Measurements from ENCODE around the gene FOXP1. TPM values are rescaled to one million over a fixed set of nuclear protein-coding genes. Genes with fewer than 3 reads are reported as not detected.

The FOXP1 gene
- polyA plus RNA-seq, 1 donor from 2014 or later, result 5.6 TPM

- Histone ChIP-seq H3K27me3 (ENCODE audit: insufficient read depth, low read depth, low read length) (no peaks in the 10 kb centered on the region), H3K36me3 (ENCODE audit: insufficient read depth, low read length) (no peaks in the 10 kb centered on the region), H3F3A (ENCODE audit: insufficient read depth, low read length, poor library complexity, severe bottlenecking) (no peaks in the 10 kb centered on the region), H2AFZ (ENCODE audit: low read depth, low read length) (no peak overlapping the region), H3K4me3 (ENCODE audit: low read length) (no peak overlapping the region), H3K9me2 (ENCODE audit: insufficient read depth, low read length) (no peaks in the 10 kb centered on the region), H4K20me1 (ENCODE audit: insufficient read depth) (no peaks in the 10 kb centered on the region), H3K27ac (ENCODE audit: low read length) (no peak overlapping the region), H3K9ac (ENCODE audit: low read length) (no peak overlapping the region), H3K79me2 (replicated peaks; ENCODE audit: insufficient read depth, low read length) (no peaks in the 10 kb centered on the region), H3K9me3 (ENCODE audit: low read length) (no peaks in the 10 kb centered on the region), H3K4me2 (ENCODE audit: low read length) (no peak overlapping the region)
- no peak for TF ChIP-seq TAF1 (IDR thresholded peaks at IDR 0.05; ENCODE audit: low read depth)
- no peak for TF ChIP-seq POLR2AphosphoS5 (IDR thresholded peaks at IDR 0.05)
- no peak for TF ChIP-seq SMC3 (conservative IDR thresholded peaks at IDR 0.05; ENCODE audit: poor library complexity)
- TF ChIP-seq, protein P1, sequence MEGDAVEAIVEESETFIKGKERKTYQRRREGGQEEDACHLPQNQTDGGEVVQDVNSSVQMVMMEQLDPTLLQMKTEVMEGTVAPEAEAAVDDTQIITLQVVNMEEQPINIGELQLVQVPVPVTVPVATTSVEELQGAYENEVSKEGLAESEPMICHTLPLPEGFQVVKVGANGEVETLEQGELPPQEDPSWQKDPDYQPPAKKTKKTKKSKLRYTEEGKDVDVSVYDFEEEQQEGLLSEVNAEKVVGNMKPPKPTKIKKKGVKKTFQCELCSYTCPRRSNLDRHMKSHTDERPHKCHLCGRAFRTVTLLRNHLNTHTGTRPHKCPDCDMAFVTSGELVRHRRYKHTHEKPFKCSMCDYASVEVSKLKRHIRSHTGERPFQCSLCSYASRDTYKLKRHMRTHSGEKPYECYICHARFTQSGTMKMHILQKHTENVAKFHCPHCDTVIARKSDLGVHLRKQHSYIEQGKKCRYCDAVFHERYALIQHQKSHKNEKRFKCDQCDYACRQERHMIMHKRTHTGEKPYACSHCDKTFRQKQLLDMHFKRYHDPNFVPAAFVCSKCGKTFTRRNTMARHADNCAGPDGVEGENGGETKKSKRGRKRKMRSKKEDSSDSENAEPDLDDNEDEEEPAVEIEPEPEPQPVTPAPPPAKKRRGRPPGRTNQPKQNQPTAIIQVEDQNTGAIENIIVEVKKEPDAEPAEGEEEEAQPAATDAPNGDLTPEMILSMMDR (IDR thresholded peaks at IDR 0.05; ENCODE audit: poor library complexity, severe bottlenecking), result no peak
- TF ChIP-seq MXI1 (conservative IDR thresholded peaks at IDR 0.05; ENCODE audit: poor library complexity, severe bottlenecking), result no peak
- TF ChIP-seq, protein P2, sequence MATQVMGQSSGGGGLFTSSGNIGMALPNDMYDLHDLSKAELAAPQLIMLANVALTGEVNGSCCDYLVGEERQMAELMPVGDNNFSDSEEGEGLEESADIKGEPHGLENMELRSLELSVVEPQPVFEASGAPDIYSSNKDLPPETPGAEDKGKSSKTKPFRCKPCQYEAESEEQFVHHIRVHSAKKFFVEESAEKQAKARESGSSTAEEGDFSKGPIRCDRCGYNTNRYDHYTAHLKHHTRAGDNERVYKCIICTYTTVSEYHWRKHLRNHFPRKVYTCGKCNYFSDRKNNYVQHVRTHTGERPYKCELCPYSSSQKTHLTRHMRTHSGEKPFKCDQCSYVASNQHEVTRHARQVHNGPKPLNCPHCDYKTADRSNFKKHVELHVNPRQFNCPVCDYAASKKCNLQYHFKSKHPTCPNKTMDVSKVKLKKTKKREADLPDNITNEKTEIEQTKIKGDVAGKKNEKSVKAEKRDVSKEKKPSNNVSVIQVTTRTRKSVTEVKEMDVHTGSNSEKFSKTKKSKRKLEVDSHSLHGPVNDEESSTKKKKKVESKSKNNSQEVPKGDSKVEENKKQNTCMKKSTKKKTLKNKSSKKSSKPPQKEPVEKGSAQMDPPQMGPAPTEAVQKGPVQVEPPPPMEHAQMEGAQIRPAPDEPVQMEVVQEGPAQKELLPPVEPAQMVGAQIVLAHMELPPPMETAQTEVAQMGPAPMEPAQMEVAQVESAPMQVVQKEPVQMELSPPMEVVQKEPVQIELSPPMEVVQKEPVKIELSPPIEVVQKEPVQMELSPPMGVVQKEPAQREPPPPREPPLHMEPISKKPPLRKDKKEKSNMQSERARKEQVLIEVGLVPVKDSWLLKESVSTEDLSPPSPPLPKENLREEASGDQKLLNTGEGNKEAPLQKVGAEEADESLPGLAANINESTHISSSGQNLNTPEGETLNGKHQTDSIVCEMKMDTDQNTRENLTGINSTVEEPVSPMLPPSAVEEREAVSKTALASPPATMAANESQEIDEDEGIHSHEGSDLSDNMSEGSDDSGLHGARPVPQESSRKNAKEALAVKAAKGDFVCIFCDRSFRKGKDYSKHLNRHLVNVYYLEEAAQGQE (IDR thresholded peaks at IDR 0.05; ENCODE audit: borderline replicate concordance), result no peak
These were observed 671.8 kb downstream of the FOXP1 start for GRCh38 chr3:70911719-70912118.

DNA sequence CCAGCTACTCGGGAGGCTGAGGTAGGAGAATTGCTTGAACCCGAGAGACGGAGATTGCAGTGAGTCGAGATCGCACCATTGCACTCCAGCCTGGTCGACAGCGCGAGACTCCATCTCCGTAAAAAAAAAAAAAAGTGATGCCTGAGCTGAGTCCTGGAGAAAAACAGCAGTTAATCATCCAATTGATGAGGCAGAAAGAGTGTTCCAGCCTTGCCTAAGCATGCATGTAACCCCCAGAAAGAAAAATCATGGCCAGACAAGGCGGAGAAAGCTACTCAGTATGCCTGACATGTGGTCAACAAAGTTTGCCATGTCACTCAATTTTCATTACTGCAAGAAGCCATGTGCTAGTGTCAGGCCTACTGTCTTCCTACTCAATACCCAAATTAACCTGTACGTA, 678.0 kb downstream of the FOXP1 start:
- Histone ChIP-seq H3K9me2 (ENCODE audit: insufficient read depth, low read length) (no peaks in the 10 kb centered on the region), H3K4me2 (ENCODE audit: low read length) (no peak overlapping the region), H3F3A (ENCODE audit: insufficient read depth, low read length, poor library complexity, severe bottlenecking) (no peaks in the 10 kb centered on the region), H3K79me2 (replicated peaks; ENCODE audit: insufficient read depth, low read length) (no peaks in the 10 kb centered on the region), H3K9ac (ENCODE audit: low read length) (no peak overlapping the region), H3K4me3 (ENCODE audit: low read length) (no peak overlapping the region), H3K27ac (ENCODE audit: low read length) (no peak overlapping the region), H3K9me3 (ENCODE audit: low read length) (no peaks in the 10 kb centered on the region), H4K20me1 (ENCODE audit: insufficient read depth) (no peaks in the 10 kb centered on the region), H3K36me3 (ENCODE audit: insufficient read depth, low read length) (no peaks in the 10 kb centered on the region), H3K27me3 (ENCODE audit: insufficient read depth, low read depth, low read length) (no peaks in the 10 kb centered on the region), H2AFZ (ENCODE audit: low read depth, low read length) (no peak overlapping the region)
- TF ChIP-seq, protein P2 (IDR thresholded peaks at IDR 0.05; ENCODE audit: borderline replicate concordance), result no peak
- TF ChIP-seq, protein P1 (IDR thresholded peaks at IDR 0.05; ENCODE audit: poor library complexity, severe bottlenecking), result no peak
- TF ChIP-seq MXI1 (conservative IDR thresholded peaks at IDR 0.05; ENCODE audit: poor library complexity, severe bottlenecking) (no peak), SMC3 (conservative IDR thresholded peaks at IDR 0.05; ENCODE audit: poor library complexity) (no peak), TAF1 (IDR thresholded peaks at IDR 0.05; ENCODE audit: low read depth) (no peak)

Small RNA genes lying within 50 kb of the gene (small RNA-seq; reads per million reads assigned to genes)
- gene MIR1284, result 7.3 to 12.2 (median 8.5) reads per million in 3 experiments

Other genes with a start within 250 kb of the FOXP1 start
- 9.2 and 11.4 TPM in 2 replicates for gene EIF4E3, start 141.7 kb upstream of the FOXP1 start, polyA plus RNA-seq
- 67.8 and 69.4 TPM in 2 replicates for gene GPR27, start 170.1 kb upstream of the FOXP1 start, polyA plus RNA-seq
- gene PROK2, start 201.4 kb upstream of the FOXP1 start, polyA plus RNA-seq, result 0.18 and 0.30 TPM in 2 replicates